GM13977 (cell line): ENCODE results near the gene PKLR.
"Not testable (repeated sequence)": the region's sequence is repeated elsewhere in the genome, so short reads cannot be mapped to it uniquely, and the experiment has no call there.

Experiments
- DNase-seq: peaks from one replicate; pipeline ENCODE4 v3.0.0; 2012; ENCODE audit warnings: low spot score
- in situ Hi-C: fragments of 300-500 bp; cut with MboI; formaldehyde crosslinking; loops from one replicate; pipeline ENCODE4 v1.12.0; 2022; ENCODE audit warnings: low sequenced_read_pairs, low pct_unique_long_range_greater_than_20kb, mixed read lengths, inconsistent platforms; ENCODE audit not compliant: unreplicated experiment
- TF ChIP-seq, protein P1 (sequence below): IDR thresholded peaks from 2 replicates; pipeline ENCODE4 v1.5.1; 2012; ENCODE audit warnings: mild to moderate bottlenecking, control low read depth; ENCODE audit not compliant: insufficient read depth; ENCODE audit errors: extremely low read depth, missing control alignments

Gene PKLR

GRCh38 chr1:155253208-155253607 lies 48.0 kb downstream of the PKLR start:
- in situ Hi-C loops, result loop anchor here (25.0 kb wide), 1 partner anchor 334 kb away; no protein-coding TSS in a partner anchor
- no peak for DNase-seq
- TF ChIP-seq, protein P1, sequence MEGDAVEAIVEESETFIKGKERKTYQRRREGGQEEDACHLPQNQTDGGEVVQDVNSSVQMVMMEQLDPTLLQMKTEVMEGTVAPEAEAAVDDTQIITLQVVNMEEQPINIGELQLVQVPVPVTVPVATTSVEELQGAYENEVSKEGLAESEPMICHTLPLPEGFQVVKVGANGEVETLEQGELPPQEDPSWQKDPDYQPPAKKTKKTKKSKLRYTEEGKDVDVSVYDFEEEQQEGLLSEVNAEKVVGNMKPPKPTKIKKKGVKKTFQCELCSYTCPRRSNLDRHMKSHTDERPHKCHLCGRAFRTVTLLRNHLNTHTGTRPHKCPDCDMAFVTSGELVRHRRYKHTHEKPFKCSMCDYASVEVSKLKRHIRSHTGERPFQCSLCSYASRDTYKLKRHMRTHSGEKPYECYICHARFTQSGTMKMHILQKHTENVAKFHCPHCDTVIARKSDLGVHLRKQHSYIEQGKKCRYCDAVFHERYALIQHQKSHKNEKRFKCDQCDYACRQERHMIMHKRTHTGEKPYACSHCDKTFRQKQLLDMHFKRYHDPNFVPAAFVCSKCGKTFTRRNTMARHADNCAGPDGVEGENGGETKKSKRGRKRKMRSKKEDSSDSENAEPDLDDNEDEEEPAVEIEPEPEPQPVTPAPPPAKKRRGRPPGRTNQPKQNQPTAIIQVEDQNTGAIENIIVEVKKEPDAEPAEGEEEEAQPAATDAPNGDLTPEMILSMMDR, result no peak

DNA sequence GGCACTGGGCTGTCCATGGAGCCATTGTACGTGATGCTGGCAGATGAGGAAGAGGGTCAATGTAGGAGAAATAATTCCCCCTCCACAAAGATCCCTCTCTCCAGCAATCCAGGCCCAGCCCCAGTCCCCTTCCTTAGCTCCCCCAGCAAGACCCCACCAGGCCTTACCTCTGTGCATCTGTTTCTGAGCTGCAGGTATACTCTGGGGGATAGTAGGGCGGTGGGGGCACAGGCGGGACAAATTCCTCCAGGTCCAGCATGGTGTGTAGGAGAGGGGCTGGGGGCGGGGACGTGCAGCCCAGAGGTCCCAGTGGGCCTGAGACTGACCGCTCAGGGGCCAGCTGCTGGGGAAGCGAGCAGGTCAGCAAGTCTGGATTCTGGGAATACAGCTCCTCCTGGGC lies 49.7 kb downstream of the PKLR start:
- no peak for DNase-seq
- in situ Hi-C loops, result loop anchor here (25.0 kb wide), 1 partner anchor 336 kb away; no protein-coding TSS in a partner anchor
- TF ChIP-seq, protein P1, result no peak

GRCh38 chr1:155250633-155251449 lies 50.4 kb downstream of the PKLR start:
- DNase-seq, result peak; percentile 98
- in situ Hi-C loops, result loop anchor here (25.0 kb wide), 1 partner anchor 336 kb away; no protein-coding TSS in a partner anchor
- TF ChIP-seq, protein P1, result peak; percentile 100

GRCh38 chr1:155250246-155250632 lies 51.0 kb downstream of the PKLR start:
- TF ChIP-seq, protein P1, result no peak
- no peak for DNase-seq
- in situ Hi-C loops, result loop anchor here (25.0 kb wide), 1 partner anchor 337 kb away; no protein-coding TSS in a partner anchor

DNA sequence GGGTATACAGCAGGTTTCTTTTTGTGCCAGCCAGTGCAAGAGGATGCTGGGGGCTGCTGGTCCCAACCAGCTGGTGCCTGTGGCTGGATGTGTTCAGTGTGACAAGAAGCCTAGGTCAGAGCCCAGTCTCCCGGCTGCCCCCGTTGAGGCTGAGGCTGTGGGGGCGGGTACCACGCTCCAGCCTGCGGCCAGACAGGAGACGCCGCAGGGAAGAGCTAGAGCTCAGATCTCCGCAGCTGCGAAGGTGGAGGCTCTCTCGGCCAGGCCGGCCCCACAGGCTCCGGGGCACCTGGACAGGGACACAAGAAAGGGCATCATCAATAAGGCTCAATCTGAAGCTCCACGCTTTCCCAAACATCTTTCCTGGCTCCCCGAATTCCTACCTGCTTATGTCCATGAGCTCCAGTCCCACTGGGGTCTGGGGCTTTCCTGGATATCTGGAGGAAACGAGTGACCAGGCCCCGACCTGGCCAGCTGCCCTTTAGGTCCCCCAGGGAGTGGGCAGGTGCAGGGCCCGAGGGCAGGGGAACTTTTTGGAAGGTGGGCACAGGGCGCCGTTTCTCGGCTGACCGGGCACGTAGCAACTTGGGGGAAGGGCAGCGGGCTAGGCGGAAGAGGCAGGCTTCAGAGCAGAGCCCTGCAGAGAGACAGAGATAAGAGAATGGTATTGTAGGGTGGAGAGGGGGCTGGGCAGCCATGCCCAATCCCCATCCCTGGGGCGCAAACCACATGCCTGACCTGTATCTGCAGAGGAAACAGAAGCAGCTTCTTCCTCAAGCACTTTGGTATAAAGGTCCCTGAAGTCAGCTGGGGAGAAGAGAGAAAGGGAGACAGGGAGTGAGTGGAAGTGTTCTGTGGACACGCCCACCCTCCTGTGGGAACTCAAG lies 53.3 kb downstream of the PKLR start:
- TF ChIP-seq, protein P1, result no peak
- no peak for DNase-seq
- in situ Hi-C loops, result no loop called here

DNA sequence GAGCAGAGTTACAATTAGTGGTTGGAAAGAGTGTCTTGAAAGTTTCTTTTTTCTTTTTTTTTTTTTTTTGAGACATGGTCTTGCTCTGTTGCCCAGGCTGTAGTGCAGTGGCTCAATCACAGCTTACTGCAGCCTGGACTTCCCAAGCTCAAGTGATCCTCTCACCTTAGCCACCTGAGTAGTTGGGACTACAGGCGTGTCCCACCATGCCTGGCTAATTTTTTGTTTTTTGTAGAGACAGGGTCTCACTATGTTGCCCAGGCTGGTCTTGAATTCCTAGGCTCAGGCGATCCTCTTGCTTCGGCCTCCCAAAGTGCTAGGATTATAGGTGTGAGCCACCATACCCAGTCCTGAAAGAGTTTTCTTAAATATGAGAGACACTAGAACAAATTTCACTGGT lies 54.4 kb downstream of the PKLR start:
- not testable (repeated sequence) for DNase-seq

More for the DNA sequence above, 54.4 kb downstream of the PKLR start:
- in situ Hi-C loops, result not testable (repeated sequence)
